Measurements from ENCODE around the gene DSCAM. TPM values are rescaled to one million over a fixed set of nuclear protein-coding genes. Genes with fewer than 3 reads are reported as not detected.

Gene DSCAM
- total RNA-seq, 1 donor from 2014 or later: not detected

GRCh38 chr21:40489001-40489400, 358.0 kb downstream of the DSCAM start:
- Mint-ChIP-seq H3K4me1 (ENCODE audit: unreplicated experiment) (no peaks in the 10 kb centered on the region), H3K36me3 (ENCODE audit: unreplicated experiment) (peaks cover 3% of the 10 kb centered on the region), H3K27ac (ENCODE audit: unreplicated experiment) (no peak overlapping the region), H3K27me3 (ENCODE audit: unreplicated experiment) (no peaks in the 10 kb centered on the region), H3K9me3 (ENCODE audit: unreplicated experiment) (peaks cover 31% of the 10 kb centered on the region), H3K4me3 (ENCODE audit: unreplicated experiment) (no peak overlapping the region)
- TF ChIP-seq CTCF (IDR thresholded peaks at IDR 0.05): no peak
- no peak for DNase-seq (ENCODE audit: extremely low spot score, unreplicated experiment)

- no peak for DNase-seq (ENCODE audit: extremely low spot score, unreplicated experiment)
- no peak overlapping the region for H3K27ac Mint-ChIP-seq (ENCODE audit: unreplicated experiment)
- H3K4me1 Mint-ChIP-seq (ENCODE audit: unreplicated experiment): no peaks in the 10 kb centered on the region
- TF ChIP-seq CTCF (IDR thresholded peaks at IDR 0.05): no peak
- no peak overlapping the region for H3K4me3 Mint-ChIP-seq (ENCODE audit: unreplicated experiment)
- H3K9me3 Mint-ChIP-seq (ENCODE audit: unreplicated experiment): peaks cover 15% of the 10 kb centered on the region
- H3K36me3 Mint-ChIP-seq (ENCODE audit: unreplicated experiment): no peaks in the 10 kb centered on the region
- no peaks in the 10 kb centered on the region for H3K27me3 Mint-ChIP-seq (ENCODE audit: unreplicated experiment)
These were observed 365.2 kb downstream of the DSCAM start for GRCh38 chr21:40481764-40482163.

GRCh38 chr21:40474513-40474912, 372.4 kb downstream of the DSCAM start:
- no peak overlapping the region for H3K4me3 Mint-ChIP-seq (ENCODE audit: unreplicated experiment)

GRCh38 chr21:40472013-40472412, 374.9 kb downstream of the DSCAM start:
- no peak for DNase-seq (ENCODE audit: extremely low spot score, unreplicated experiment)
- H3K27ac Mint-ChIP-seq (ENCODE audit: unreplicated experiment): no peak overlapping the region
- H3K4me3 Mint-ChIP-seq (ENCODE audit: unreplicated experiment): no peak overlapping the region

More at GRCh38 chr21:40474513-40474912, 372.4 kb downstream of the DSCAM start:
- Mint-ChIP-seq H3K36me3 (ENCODE audit: unreplicated experiment) (no peaks in the 10 kb centered on the region), H3K4me1 (ENCODE audit: unreplicated experiment) (no peaks in the 10 kb centered on the region), H3K27ac (ENCODE audit: unreplicated experiment) (no peak overlapping the region), H3K27me3 (ENCODE audit: unreplicated experiment) (no peaks in the 10 kb centered on the region), H3K9me3 (ENCODE audit: unreplicated experiment) (peaks cover 19% of the 10 kb centered on the region)
- no peak for DNase-seq (ENCODE audit: extremely low spot score, unreplicated experiment)
- TF ChIP-seq CTCF (IDR thresholded peaks at IDR 0.05): no peak

GRCh38 chr21:40471103-40471502, 375.9 kb downstream of the DSCAM start:
- Mint-ChIP-seq H3K9me3 (ENCODE audit: unreplicated experiment) (peaks cover 8% of the 10 kb centered on the region), H3K4me1 (ENCODE audit: unreplicated experiment) (no peaks in the 10 kb centered on the region), H3K27ac (ENCODE audit: unreplicated experiment) (no peak overlapping the region), H3K27me3 (ENCODE audit: unreplicated experiment) (no peaks in the 10 kb centered on the region), H3K4me3 (ENCODE audit: unreplicated experiment) (no peak overlapping the region), H3K36me3 (ENCODE audit: unreplicated experiment) (no peaks in the 10 kb centered on the region)
- TF ChIP-seq CTCF (IDR thresholded peaks at IDR 0.05): no peak
- no peak for DNase-seq (ENCODE audit: extremely low spot score, unreplicated experiment)

More at GRCh38 chr21:40472013-40472412, 374.9 kb downstream of the DSCAM start:
- Mint-ChIP-seq H3K27me3 (ENCODE audit: unreplicated experiment) (no peaks in the 10 kb centered on the region), H3K36me3 (ENCODE audit: unreplicated experiment) (no peaks in the 10 kb centered on the region), H3K4me1 (ENCODE audit: unreplicated experiment) (no peaks in the 10 kb centered on the region), H3K9me3 (ENCODE audit: unreplicated experiment) (peaks cover 8% of the 10 kb centered on the region)
- no peak for TF ChIP-seq CTCF (IDR thresholded peaks at IDR 0.05)

Data from osteocyte (in vitro differentiated cells).